IPS DF 4.7 (cell line): Measurements from ENCODE around the gene FAM120A.

Experiments
- DNase-seq: peaks from one replicate; pipeline ENCODE4 v3.0.0-alpha.2; 2013; ENCODE audit warnings: low spot score; ENCODE audit errors: extremely low read depth

The FAM120A gene

GRCh38 chr9:93576258-93577077, 125.0 kb downstream of the FAM120A start, which contains the start of gene PHF2:
Gene PHF2, plus strand, starts transcription at chr9:93576584. Its CDS starts 190 bp downstream, at chr9:93576774.
- DNase-seq, result no peak

GRCh38 chr9:93577078-93577974, 125.8 kb downstream of the FAM120A start:
- no peak for DNase-seq

DNA sequence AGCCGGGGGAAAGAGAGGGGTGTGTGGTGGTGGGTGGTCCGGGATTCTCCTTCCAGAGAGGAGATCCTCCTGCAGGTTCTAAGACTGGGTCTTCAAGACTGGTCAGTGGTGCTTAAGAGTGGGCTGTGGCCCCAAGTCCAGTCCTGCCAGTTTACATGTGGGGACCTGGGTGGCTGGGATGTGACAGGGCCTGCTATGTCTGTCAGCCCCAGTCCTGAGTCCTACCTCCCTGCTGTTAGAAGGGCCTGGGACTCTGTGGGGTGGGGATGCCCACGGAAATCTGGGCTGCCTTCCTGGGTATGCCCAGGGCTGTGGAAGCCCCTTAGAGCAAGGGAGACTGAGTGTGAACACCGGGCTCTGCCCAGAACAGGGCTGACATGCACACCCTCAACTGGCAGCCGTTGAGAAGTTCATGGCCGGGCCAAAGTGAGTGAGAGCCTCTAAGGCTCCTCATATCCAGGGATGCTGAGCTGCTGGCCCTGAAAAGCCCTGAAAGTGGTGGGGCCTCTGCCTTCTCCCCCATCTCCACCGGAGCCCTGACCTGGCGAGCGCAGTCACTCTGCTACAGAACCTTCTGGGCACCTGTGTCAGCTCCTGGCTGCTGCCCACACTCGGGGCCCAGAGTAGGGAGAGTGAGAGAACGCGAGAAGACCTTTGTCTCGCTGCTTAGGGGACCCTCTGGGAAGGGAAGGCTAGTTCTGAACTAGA, 126.6 kb downstream of the FAM120A start:
- no peak for DNase-seq

GRCh38 chr9:93578844-93579243, 127.4 kb downstream of the FAM120A start:
- DNase-seq, result no peak

- no peak for DNase-seq
Observed at GRCh38 chr9:93579711-93580516, 128.4 kb downstream of the FAM120A start.

- no peak for DNase-seq
Observed at GRCh38 chr9:93580654-93581380, 129.3 kb downstream of the FAM120A start.

DNA sequence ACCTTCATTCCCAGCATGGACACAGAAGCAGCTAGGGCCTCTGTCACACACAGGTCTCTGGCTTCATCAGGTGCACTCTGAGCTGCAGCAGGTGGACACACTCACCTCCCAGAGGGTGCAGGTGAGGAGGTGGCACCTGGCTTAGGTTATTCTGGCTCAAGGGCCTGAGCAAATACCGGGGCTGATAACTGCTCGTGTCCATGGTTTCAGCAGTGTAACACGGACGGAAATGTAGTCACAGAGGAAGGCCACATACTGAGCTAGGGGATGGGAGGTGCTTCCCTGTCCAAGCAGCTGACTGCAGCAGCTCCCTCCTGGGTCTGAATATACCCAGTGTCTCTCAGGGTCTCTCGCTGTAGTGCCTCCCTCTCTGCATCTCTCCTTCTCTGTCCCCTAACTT, 130.6 kb downstream of the FAM120A start:
- DNase-seq, result no peak

- no peak for DNase-seq
Observed at GRCh38 chr9:93582550-93582949, 131.1 kb downstream of the FAM120A start.

DNA sequence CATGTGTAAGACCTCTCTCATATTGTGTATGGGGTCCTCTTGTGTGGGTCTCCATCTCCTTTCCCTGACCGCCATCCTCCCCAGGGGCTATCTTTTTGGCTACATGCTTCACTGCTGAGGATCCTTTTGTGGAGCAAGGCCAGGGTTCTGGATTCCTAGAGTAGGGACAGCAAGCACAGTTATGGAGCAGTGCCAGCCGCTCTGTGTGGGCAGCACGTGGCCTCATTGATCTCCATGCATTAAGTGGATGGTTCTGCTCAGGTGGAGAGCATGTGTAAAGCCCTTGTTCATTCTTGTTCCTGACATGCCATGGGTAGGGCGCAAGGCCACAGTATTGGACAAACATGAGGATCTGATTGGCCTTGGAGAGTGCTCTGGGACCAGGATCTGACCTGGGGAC, 133.8 kb downstream of the FAM120A start:
- DNase-seq, result no peak

- no peak for DNase-seq
Observed at GRCh38 chr9:93585695-93586094, 134.2 kb downstream of the FAM120A start.

DNA sequence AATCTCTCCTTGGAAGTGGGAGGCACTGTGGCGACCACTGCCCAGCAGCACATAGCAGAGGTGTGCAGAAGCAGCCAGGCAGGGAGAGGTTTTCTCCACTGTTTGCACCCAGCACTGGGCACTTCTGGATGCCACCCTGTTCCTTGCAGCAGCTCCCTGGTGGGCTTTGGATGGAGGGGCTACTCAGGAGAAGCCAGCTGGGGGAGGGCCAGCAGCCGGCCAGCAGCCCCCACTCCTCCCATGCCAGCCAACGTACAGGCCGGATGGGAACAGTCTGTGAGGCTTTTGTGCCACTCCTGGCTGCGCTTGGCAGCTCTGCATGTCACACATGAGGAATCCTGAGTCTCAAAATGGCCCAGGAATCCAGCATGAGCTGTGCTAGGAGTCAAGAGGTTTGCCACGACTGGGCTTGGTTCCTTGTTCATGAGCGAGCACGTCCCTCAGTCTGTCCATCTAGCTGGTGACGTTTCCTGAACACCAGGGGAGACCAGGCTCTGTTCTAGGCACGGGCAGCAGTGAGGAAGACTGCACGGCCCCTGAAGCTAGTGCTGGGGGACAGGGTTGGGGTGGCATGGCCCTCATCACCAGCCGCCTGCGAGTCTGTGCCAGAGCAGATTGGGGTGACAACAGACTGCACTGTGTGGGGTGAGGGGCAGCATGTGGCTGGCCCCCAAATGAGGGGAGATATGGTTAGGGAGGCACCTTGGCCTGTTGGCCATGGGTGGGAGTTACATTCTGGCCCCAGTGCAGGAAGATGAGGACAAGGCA, 135.0 kb downstream of the FAM120A start:
- DNase-seq, result no peak

- DNase-seq, result no peak
Observed at GRCh38 chr9:93587284-93587650, 135.8 kb downstream of the FAM120A start.

GRCh38 chr9:93587651-93588347, 136.3 kb downstream of the FAM120A start:
- no peak for DNase-seq

- DNase-seq, result no peak
Observed at GRCh38 chr9:93588641-93589609, 137.4 kb downstream of the FAM120A start.

- no peak for DNase-seq
Observed at GRCh38 chr9:93589688-93590087, 138.2 kb downstream of the FAM120A start.

GRCh38 chr9:93590609-93591234, 139.2 kb downstream of the FAM120A start:
- DNase-seq, result no peak

GRCh38 chr9:93591301-93592007, 140.0 kb downstream of the FAM120A start:
- no peak for DNase-seq
